Activated naive CD4-positive, alpha-beta T cell treated with anti-CD3 and anti-CD28 coated beads, Interleukin-2, amount 50 U/mL, for 72 hours (primary cell): Measurements from ENCODE around the gene C2CD3. TPM values are rescaled to one million over a fixed set of nuclear protein-coding genes. Genes with fewer than 3 reads are reported as not detected.

Source experiments
- total RNA-seq, 2 donors: library from RNA; stranded (reverse); gene quantifications; one replicate each; pipeline ENCODE4 v1.2.3, GENCODE V29; 2022

The C2CD3 gene
- total RNA-seq, 2 donors from 2014 or later: 28.6 to 42.8 TPM

Other genes with a start within 250 kb of the C2CD3 start
- under 1 TPM; 0.29 to 0.32 TPM for gene DNAJB13, start 220.0 kb downstream of the C2CD3 start, total RNA-seq
- gene UCP2, start 188.2 kb downstream of the C2CD3 start, total RNA-seq: 100 to 1,000 TPM; 271 to 326 TPM
- gene UCP3, start 161.9 kb downstream of the C2CD3 start, total RNA-seq: 1 to 10 TPM; 1.5 to 2.7 TPM
- 10 to 100 TPM; 35.0 to 73.9 TPM for gene PPME1, start 287 bp upstream of the C2CD3 start, total RNA-seq
- gene P4HA3, start 140.6 kb upstream of the C2CD3 start, total RNA-seq: not detected
- 10 to 100 TPM; 10.8 to 20.8 TPM for gene PGM2L1, start 227.4 kb upstream of the C2CD3 start, total RNA-seq